PFSK-1 (cell line): ENCODE results near the gene KCNQ2.

Experiments
- FOXP2 ChIP-seq: optimal IDR thresholded peaks from 2 replicates; pipeline ENCODE3; 2011; ENCODE audit warnings: borderline replicate concordance, control low read depth, inconsistent platforms; ENCODE audit not compliant: insufficient read depth; ENCODE audit errors: extremely low read length, extremely low read depth
- POLR2AphosphoS5 ChIP-seq: IDR thresholded peaks from 2 replicates; pipeline ENCODE4 v1.6.1; 2012; ENCODE audit warnings: low read depth, mild to moderate bottlenecking, control low read depth, low read length, moderate library complexity
- SIN3A ChIP-seq: IDR thresholded peaks from 2 replicates; pipeline ENCODE4 v1.6.1; 2012; ENCODE audit warnings: mild to moderate bottlenecking, low read length, moderate library complexity, borderline replicate concordance; ENCODE audit not compliant: insufficient read depth
- TAF1 ChIP-seq: IDR thresholded peaks from 2 replicates; pipeline ENCODE4 v1.6.1; 2012; ENCODE audit warnings: low read length, control low read depth, borderline replicate concordance; ENCODE audit not compliant: insufficient read depth
- TF ChIP-seq, protein P1 (sequence below), 2 experiments: IDR thresholded peaks; 2 replicates each; pipeline versions ENCODE4 v1.6.1 to v1.8.0; 2011 to 2012; ENCODE audit warnings: low read depth in 2 of 2, low read length in 2 of 2, control low read depth in 1 of 2, inconsistent platforms in 1 of 2, mild to moderate bottlenecking in 1 of 2, moderate library complexity in 1 of 2; ENCODE audit not compliant: insufficient read depth in 1 of 2

Gene KCNQ2

GRCh38 chr20:63387393-63387792 is 85.1 kb downstream of the KCNQ2 start:
- TF ChIP-seq TAF1, result no peak
- TF ChIP-seq FOXP2, result no peak
- TF ChIP-seq, protein P1, sequence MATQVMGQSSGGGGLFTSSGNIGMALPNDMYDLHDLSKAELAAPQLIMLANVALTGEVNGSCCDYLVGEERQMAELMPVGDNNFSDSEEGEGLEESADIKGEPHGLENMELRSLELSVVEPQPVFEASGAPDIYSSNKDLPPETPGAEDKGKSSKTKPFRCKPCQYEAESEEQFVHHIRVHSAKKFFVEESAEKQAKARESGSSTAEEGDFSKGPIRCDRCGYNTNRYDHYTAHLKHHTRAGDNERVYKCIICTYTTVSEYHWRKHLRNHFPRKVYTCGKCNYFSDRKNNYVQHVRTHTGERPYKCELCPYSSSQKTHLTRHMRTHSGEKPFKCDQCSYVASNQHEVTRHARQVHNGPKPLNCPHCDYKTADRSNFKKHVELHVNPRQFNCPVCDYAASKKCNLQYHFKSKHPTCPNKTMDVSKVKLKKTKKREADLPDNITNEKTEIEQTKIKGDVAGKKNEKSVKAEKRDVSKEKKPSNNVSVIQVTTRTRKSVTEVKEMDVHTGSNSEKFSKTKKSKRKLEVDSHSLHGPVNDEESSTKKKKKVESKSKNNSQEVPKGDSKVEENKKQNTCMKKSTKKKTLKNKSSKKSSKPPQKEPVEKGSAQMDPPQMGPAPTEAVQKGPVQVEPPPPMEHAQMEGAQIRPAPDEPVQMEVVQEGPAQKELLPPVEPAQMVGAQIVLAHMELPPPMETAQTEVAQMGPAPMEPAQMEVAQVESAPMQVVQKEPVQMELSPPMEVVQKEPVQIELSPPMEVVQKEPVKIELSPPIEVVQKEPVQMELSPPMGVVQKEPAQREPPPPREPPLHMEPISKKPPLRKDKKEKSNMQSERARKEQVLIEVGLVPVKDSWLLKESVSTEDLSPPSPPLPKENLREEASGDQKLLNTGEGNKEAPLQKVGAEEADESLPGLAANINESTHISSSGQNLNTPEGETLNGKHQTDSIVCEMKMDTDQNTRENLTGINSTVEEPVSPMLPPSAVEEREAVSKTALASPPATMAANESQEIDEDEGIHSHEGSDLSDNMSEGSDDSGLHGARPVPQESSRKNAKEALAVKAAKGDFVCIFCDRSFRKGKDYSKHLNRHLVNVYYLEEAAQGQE (IDR thresholded peaks at IDR 0.05; ENCODE audit: insufficient read depth in 1 of 2, low read depth in 2 of 2, low read length in 2 of 2), result no peak
- TF ChIP-seq SIN3A, result no peak
- no peak for TF ChIP-seq POLR2AphosphoS5

GRCh38 chr20:63386491-63386890 is 86.0 kb downstream of the KCNQ2 start:
- TF ChIP-seq SIN3A (no peak), POLR2AphosphoS5 (no peak), FOXP2 (no peak), TAF1 (no peak)
- TF ChIP-seq, protein P1 (IDR thresholded peaks at IDR 0.05; ENCODE audit: insufficient read depth in 1 of 2, low read depth in 2 of 2, low read length in 2 of 2), result no peak

GRCh38 chr20:63385819-63386218 is 86.6 kb downstream of the KCNQ2 start:
- no peak for TF ChIP-seq SIN3A
- no peak for TF ChIP-seq TAF1
- TF ChIP-seq, protein P1 (IDR thresholded peaks at IDR 0.05; ENCODE audit: insufficient read depth in 1 of 2, low read depth in 2 of 2, low read length in 2 of 2), result no peak
- no peak for TF ChIP-seq POLR2AphosphoS5
- no peak for TF ChIP-seq FOXP2

DNA sequence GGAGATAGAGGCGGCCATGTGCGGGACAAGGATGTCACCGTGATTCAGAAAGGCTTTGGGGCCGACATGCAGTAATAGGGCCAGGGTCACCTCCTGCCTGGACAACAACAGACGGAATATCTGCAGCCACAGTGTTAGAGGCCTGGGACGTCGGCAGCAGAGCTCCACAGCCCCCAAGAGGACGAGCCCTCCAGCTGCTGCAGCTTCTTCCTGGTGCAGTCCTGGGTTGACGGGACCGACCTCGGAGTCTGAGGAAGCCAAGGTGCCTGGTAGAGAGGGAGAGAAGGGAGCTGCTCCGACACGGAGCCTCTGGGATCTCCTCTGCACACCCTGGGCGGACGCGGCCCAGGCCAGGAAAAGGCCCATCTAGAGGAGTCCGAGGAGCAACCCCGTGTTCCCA is 88.1 kb downstream of the KCNQ2 start:
- TF ChIP-seq, protein P1 (IDR thresholded peaks at IDR 0.05; ENCODE audit: insufficient read depth in 1 of 2, low read depth in 2 of 2, low read length in 2 of 2), result no peak
- TF ChIP-seq FOXP2 (no peak), POLR2AphosphoS5 (no peak), SIN3A (no peak), TAF1 (no peak)

DNA sequence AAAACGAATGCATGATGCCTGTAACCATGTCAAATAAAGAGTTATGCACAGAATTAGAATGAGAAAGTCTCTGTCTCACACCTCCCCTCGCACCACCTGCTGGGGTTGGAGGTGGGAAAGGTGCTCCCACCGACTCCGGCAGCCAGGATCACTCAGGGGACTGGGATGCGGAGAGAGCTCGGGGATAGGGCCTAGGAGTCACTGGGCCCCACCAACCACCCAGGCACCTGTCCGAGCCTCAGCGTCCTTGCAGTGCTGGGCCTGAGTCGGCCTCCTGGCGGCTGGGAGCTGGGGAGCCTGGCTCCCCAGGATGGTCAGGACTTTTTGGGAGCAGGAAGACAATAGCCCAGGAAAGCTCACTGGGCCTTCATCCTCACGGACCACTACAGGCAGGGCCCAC is 88.9 kb downstream of the KCNQ2 start:
- TF ChIP-seq SIN3A, result no peak
- TF ChIP-seq FOXP2, result no peak
- TF ChIP-seq, protein P1 (IDR thresholded peaks at IDR 0.05; ENCODE audit: insufficient read depth in 1 of 2, low read depth in 2 of 2, low read length in 2 of 2), result no peak
- TF ChIP-seq TAF1, result no peak
- TF ChIP-seq POLR2AphosphoS5, result no peak
